ENCODE results near the gene KRTAP2-1. TPM values are rescaled to one million over a fixed set of nuclear protein-coding genes. Genes with fewer than 3 reads are reported as not detected.
"Not testable (repeated sequence)": the region's sequence is repeated elsewhere in the genome, so short reads cannot be mapped to it uniquely, and the experiment has no call there.

The KRTAP2-1 gene
- total RNA-seq, 1 experiment from 2014 or later, result not detected

- Mint-ChIP-seq H3K27me3 (ENCODE audit: insufficient read depth, unreplicated experiment) (no peaks in the 10 kb centered on the region), H3K36me3 (ENCODE audit: insufficient read depth, unreplicated experiment) (peaks cover 5% of the 10 kb centered on the region), H3K9me3 (ENCODE audit: unreplicated experiment) (peaks cover 12% of the 10 kb centered on the region), H3K4me1 (ENCODE audit: low read depth, unreplicated experiment) (peaks cover 19% of the 10 kb centered on the region), H3K4me3 (ENCODE audit: unreplicated experiment) (peak overlapping the region; percentile 58), H3K27ac (ENCODE audit: unreplicated experiment) (peak overlapping the region; percentile 91)
- peak; percentile 48 to 65 for DNase-seq
- intact Hi-C loops (cut with micrococcal nuclease; ENCODE audit: unreplicated experiment), result loop anchor here (1.0 kb wide), 1 partner anchor 39 kb away; the partner anchor contains the start of gene KRTAP3-1
- Histone ChIP-seq H3K36me3 (ENCODE audit: control insufficient read depth, insufficient read depth, low read length) (no peaks in the 10 kb centered on the region), H3K4me3 (ENCODE audit: low read depth, low read length) (no peak overlapping the region), H3K27me3 (replicated peaks; ENCODE audit: control insufficient read depth, insufficient read depth, low read length) (no peaks in the 10 kb centered on the region), H3K9me3 (peaks cover 13% of the 10 kb centered on the region), H3K4me1 (peaks cover 25% of the 10 kb centered on the region)
- CTCF ChIA-PET, result interaction anchor here (0.7 kb wide), 1 partner anchor 11 kb away, joined by 7 read pairs; no protein-coding TSS in a partner anchor
- POLR2A ChIA-PET, result interaction anchor here (1.8 kb wide), 1 partner anchor 11 kb away, joined by 8 read pairs; no protein-coding TSS in a partner anchor
- BruUV-seq (replicated peaks), result no TSS peak
- TF ChIP-seq, protein P1, sequence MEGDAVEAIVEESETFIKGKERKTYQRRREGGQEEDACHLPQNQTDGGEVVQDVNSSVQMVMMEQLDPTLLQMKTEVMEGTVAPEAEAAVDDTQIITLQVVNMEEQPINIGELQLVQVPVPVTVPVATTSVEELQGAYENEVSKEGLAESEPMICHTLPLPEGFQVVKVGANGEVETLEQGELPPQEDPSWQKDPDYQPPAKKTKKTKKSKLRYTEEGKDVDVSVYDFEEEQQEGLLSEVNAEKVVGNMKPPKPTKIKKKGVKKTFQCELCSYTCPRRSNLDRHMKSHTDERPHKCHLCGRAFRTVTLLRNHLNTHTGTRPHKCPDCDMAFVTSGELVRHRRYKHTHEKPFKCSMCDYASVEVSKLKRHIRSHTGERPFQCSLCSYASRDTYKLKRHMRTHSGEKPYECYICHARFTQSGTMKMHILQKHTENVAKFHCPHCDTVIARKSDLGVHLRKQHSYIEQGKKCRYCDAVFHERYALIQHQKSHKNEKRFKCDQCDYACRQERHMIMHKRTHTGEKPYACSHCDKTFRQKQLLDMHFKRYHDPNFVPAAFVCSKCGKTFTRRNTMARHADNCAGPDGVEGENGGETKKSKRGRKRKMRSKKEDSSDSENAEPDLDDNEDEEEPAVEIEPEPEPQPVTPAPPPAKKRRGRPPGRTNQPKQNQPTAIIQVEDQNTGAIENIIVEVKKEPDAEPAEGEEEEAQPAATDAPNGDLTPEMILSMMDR (IDR thresholded peaks at IDR 0.05; ENCODE audit: insufficient read depth in 1 of 2, low read depth in 1 of 2, low read length in 1 of 2, severe bottlenecking in 1 of 2, unreplicated experiment in 1 of 2), result no peak
These were observed 1.3 kb upstream of the KRTAP2-1 start for GRCh38 chr17:41048441-41048840.

GRCh38 chr17:41042953-41043352 lies 4.2 kb downstream of the KRTAP2-1 start:
- Mint-ChIP-seq H3K36me3 (ENCODE audit: insufficient read depth, unreplicated experiment) (no peaks in the 10 kb centered on the region), H3K9me3 (ENCODE audit: unreplicated experiment) (peaks cover 23% of the 10 kb centered on the region), H3K4me1 (ENCODE audit: low read depth, unreplicated experiment) (no peaks in the 10 kb centered on the region), H3K27ac (ENCODE audit: unreplicated experiment) (no peak overlapping the region), H3K4me3 (ENCODE audit: unreplicated experiment) (no peak overlapping the region), H3K27me3 (ENCODE audit: insufficient read depth, unreplicated experiment) (no peaks in the 10 kb centered on the region)
- no peak for DNase-seq
- H3K4me3 ChIP-seq (ENCODE audit: low read depth, low read length), result no peak overlapping the region
- H3K4me1 ChIP-seq, result peaks cover 8% of the 10 kb centered on the region
- ChIA-PET CTCF (no interaction called here), POLR2A (no interaction called here)
- no peaks in the 10 kb centered on the region for H3K36me3 ChIP-seq (ENCODE audit: control insufficient read depth, insufficient read depth, low read length)
- H3K9me3 ChIP-seq, result peaks cover 10% of the 10 kb centered on the region
- intact Hi-C loops (cut with micrococcal nuclease; ENCODE audit: unreplicated experiment), result no loop called here
- TF ChIP-seq, protein P1 (IDR thresholded peaks at IDR 0.05; ENCODE audit: insufficient read depth in 1 of 2, low read depth in 1 of 2, low read length in 1 of 2, severe bottlenecking in 1 of 2, unreplicated experiment in 1 of 2), result no peak
- H3K27me3 ChIP-seq (replicated peaks; ENCODE audit: control insufficient read depth, insufficient read depth, low read length), result no peaks in the 10 kb centered on the region
- BruUV-seq (replicated peaks), result no TSS peak

GRCh38 chr17:41040783-41041571 lies 6.1 kb downstream of the KRTAP2-1 start, which contains the start of gene KRTAP1-1:
Gene KRTAP1-1 (minus strand): TSS chr17:41041450. CDS start chr17:41041397, 53 bp downstream.
- CTCF ChIA-PET; H3K27me3 ChIP-seq (replicated peaks; ENCODE audit: control insufficient read depth, insufficient read depth, low read length): not testable (repeated sequence)

More at GRCh38 chr17:41040783-41041571, 6.1 kb downstream of the KRTAP2-1 start, which contains the start of gene KRTAP1-1:
- H3K4me3 ChIP-seq (ENCODE audit: low read depth, low read length); H3K27ac Mint-ChIP-seq (ENCODE audit: unreplicated experiment); H3K4me1 Mint-ChIP-seq (ENCODE audit: low read depth, unreplicated experiment); POLR2A ChIA-PET; H3K4me1 ChIP-seq; H3K4me3 Mint-ChIP-seq (ENCODE audit: unreplicated experiment); H3K9me3 ChIP-seq; H3K36me3 Mint-ChIP-seq (ENCODE audit: insufficient read depth, unreplicated experiment); DNase-seq; BruUV-seq (replicated peaks); H3K27me3 Mint-ChIP-seq (ENCODE audit: insufficient read depth, unreplicated experiment); intact Hi-C loops (cut with micrococcal nuclease; ENCODE audit: unreplicated experiment); H3K36me3 ChIP-seq (ENCODE audit: control insufficient read depth, insufficient read depth, low read length): not testable (repeated sequence)
- H3K9me3 Mint-ChIP-seq (ENCODE audit: unreplicated experiment), result peaks cover 23% of the 10 kb centered on the region
